ENCODE data around the gene SOWAHA. TPM values are rescaled to one million over a fixed set of nuclear protein-coding genes. Genes with fewer than 3 reads are reported as not detected.

Gene SOWAHA
- total RNA-seq, 1 donor from 2014 or later, result not detected

DNA sequence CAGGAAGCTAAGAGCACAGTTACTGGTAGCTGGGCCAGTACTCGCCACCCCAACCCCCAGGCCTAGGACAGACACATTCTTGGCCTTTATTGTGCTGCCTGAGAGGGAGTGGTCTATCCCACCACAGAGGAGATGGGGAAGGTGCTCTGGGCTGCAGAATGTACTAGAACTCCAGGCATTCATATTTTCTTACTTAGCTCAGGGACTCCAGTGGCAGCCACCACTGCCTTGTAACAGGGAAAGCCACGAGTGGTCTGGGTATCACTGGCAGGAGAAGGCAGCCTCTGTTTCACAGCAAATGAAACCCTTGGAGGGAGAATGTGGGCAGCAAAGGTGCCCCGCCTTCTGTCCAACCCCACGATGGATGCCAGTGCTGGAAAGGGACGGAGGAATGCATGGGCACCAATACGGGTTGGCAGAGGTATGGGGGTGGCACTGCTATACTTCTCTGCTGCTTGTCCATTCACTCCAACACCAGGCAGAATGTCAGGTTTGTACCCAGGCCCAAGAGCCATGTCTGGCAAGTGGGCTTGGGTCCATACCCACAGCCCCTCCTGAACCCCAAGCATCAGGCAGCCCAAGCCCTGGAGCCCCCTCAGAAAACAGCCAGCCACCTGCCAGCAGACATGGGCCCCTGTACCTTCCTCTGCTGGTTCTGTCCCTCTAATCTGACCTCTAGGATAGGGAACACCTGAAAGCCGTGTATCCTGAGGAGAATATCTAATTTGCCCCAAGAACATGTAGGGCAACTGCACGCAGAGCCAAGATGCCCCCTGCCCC lies 40.6 kb upstream of the SOWAHA start:
- H3K27me3 ChIP-seq, result no peaks in the 10 kb centered on the region
- no peak overlapping the region for H3K4me3 ChIP-seq
- H3K4me1 ChIP-seq, result peaks cover 40 to 60% of the 10 kb centered on the region in 2 donors
- no peaks in the 10 kb centered on the region for H3K36me3 ChIP-seq
- no peak for TF ChIP-seq CTCF (IDR thresholded peaks at IDR 0.05)
- peak overlapping the region; percentile 87 to 96 for H3K27ac ChIP-seq
- DNase-seq (ENCODE audit: low spot score in 2 of 2), result no peak
- intact Hi-C loops (cut with DNase I), result no loop called here
- no peaks in the 10 kb centered on the region for H3K9me3 ChIP-seq

DNA sequence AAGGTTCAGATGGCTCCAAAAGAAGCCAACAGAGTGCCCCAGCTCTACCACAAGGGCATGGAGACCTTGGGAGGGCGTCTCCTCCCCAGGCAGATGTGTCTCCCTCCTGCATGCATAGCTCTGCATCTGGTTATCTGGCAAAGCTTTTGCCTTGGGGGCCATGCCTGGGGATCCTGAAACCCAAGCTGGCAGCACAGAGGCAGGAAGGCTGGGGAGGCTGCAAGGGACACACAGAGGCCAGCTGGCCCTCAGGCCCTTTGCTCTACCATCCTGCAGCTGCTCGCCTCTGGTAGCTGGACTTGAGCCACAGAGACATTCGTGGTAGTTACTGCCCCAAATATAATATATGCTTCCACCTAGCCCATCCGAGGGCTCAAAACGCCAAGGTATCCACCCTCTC lies 40.0 kb upstream of the SOWAHA start:
- no peak for DNase-seq (ENCODE audit: low spot score in 2 of 2)
- H3K4me3 ChIP-seq, result no peak overlapping the region
- no peaks in the 10 kb centered on the region for H3K9me3 ChIP-seq
- H3K36me3 ChIP-seq, result no peaks in the 10 kb centered on the region
- no peaks in the 10 kb centered on the region for H3K27me3 ChIP-seq
- H3K4me1 ChIP-seq, result peaks cover 37 to 57% of the 10 kb centered on the region in 2 donors
- H3K27ac ChIP-seq, result peak overlapping the region; percentile 87 to 96
- intact Hi-C loops (cut with DNase I), result no loop called here
- TF ChIP-seq CTCF (IDR thresholded peaks at IDR 0.05), result no peak

DNA sequence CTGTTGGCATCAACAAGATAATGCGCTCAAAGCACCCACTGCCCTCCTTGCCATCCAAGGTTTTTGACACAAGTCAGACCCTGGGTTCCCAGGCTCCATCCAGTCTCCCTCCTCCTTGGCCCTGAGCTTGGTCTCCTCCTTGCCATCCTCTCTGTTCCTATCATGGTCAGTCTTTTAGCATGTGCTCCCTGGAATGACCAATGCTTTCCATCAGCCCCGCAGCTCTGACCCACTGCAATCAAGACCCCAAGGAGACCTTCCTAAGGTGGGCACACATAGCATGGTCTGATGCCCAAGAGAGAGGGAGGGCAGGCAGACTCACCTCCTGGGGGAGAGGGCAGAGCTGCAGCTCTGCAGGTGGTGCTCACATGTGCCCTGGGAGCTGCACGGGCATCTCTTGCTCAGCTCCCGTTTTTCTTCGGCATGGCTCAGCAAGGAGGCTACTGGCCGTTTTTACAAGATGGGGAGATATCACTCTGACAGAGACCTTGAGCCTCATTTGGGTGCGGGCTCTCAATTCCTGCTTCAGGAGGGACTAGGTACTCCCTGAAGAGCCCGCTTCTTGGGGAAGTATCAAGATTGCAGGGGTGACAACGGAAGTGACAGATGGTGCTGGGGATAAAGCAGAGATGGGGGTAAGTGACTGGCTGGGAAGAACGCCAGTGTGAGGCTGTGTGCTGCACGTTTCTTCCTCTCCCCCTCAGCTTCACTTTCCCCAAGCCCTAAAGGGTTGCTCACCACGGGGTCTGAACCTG lies 39.3 kb upstream of the SOWAHA start:
- no peak for DNase-seq (ENCODE audit: low spot score in 2 of 2)
- Histone ChIP-seq H3K36me3 (no peaks in the 10 kb centered on the region), H3K27me3 (no peaks in the 10 kb centered on the region), H3K4me1 (peaks cover 31 to 50% of the 10 kb centered on the region in 2 donors), H3K27ac (peak overlapping the region; percentile 87 to 96), H3K9me3 (no peaks in the 10 kb centered on the region), H3K4me3 (peak overlapping the region in 1 of 2 donors; percentile 66)
- intact Hi-C loops (cut with DNase I), result no loop called here
- TF ChIP-seq CTCF (IDR thresholded peaks at IDR 0.05), result no peak

DNA sequence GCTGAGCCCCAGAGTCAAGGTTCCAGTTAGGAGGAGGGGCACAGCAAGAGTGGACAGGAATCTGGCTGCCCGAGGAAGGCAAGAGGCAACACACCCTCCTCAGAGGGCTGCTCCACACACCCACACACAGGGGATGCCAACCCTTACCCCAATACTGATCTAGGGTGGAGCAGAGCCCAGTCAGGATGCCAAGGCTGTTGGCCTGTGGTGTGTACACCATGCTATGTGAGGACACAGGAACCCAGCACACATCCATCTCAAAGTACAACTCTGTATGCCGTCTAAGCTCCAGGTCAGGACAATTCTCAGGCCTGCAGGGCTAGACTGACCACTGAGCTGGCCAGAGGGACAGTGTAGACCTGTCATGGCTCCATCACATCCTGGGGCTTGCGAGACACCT lies 38.7 kb upstream of the SOWAHA start:
- peaks cover 25 to 44% of the 10 kb centered on the region in 2 donors for H3K4me1 ChIP-seq
- peak overlapping the region; percentile 87 to 96 for H3K27ac ChIP-seq
- no peak for TF ChIP-seq CTCF (IDR thresholded peaks at IDR 0.05)
- H3K9me3 ChIP-seq, result no peaks in the 10 kb centered on the region
- DNase-seq (ENCODE audit: low spot score in 2 of 2), result no peak
- H3K36me3 ChIP-seq, result no peaks in the 10 kb centered on the region
- intact Hi-C loops (cut with DNase I), result no loop called here
- H3K4me3 ChIP-seq, result peak overlapping the region in 1 of 2 donors; percentile 66
- H3K27me3 ChIP-seq, result no peaks in the 10 kb centered on the region

DNA sequence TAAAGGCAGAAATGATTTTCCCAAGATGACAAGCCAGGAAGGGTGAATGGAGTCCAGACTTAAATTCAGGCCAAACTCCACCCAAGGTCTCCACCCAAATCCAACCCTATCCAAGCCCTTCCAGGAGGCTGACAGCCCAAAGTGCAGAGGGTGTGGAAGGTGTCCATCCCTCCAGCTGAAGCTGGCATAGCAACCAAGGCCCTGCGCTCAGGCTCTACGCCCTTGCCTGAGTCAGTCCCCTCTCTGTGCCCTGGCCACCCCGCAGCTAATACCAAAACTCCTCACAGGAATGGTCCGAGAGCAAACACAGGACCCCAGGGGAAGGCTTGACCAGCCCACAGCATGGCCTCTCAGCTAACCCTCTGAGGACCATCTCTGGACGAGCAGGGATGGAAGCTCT lies 38.2 kb upstream of the SOWAHA start:
- no peaks in the 10 kb centered on the region for H3K36me3 ChIP-seq
- H3K27me3 ChIP-seq, result no peaks in the 10 kb centered on the region
- no peak for DNase-seq (ENCODE audit: low spot score in 2 of 2)
- intact Hi-C loops (cut with DNase I), result loop anchor here (5.0 kb wide), 2 partner anchors 37 to 38 kb away; partner anchors contain the start of genes KIF3A and SOWAHA
- H3K4me1 ChIP-seq, result peaks cover 24 to 46% of the 10 kb centered on the region in 2 donors
- no peak for TF ChIP-seq CTCF (IDR thresholded peaks at IDR 0.05)
- no peaks in the 10 kb centered on the region for H3K9me3 ChIP-seq
- H3K4me3 ChIP-seq, result peak overlapping the region in 1 of 2 donors; percentile 66
- peak overlapping the region; percentile 87 to 96 for H3K27ac ChIP-seq

Data from ascending aorta (tissue), 2 donors.